Measurements from ENCODE around the gene DRGX. TPM values are rescaled to one million over a fixed set of nuclear protein-coding genes. Genes with fewer than 3 reads are reported as not detected.

Gene DRGX
- total RNA-seq, 5 donors from 2014 or later (not counting 1 experiment from before 2014, with no cell fraction given) = not detected

GRCh38 chr10:49409755-49410154 is 13.9 kb upstream of the DRGX start:
- ATAC-seq (replicated peaks in 1 of 4) = no peak
- no peaks in the 10 kb centered on the region for H3K9me3 Mint-ChIP-seq
- H3K27me3 ChIP-seq (replicated peaks in 1 of 2; ENCODE audit: control insufficient read depth in 2 of 2, extremely low read depth in 1 of 2, insufficient read depth in 2 of 2, low read length in 1 of 2) = peaks cover 0 to 67% of the 10 kb centered on the region in 2 experiments
- peaks cover 36 to 59% of the 10 kb centered on the region in 2 donors for H3K27me3 Mint-ChIP-seq
- no peaks in the 10 kb centered on the region for H3K4me1 ChIP-seq (ENCODE audit: control insufficient read depth in 1 of 2, extremely low read depth in 1 of 2, insufficient read depth in 2 of 2, low read length in 2 of 2)
- H3K27ac ChIP-seq (ENCODE audit: low read length) = no peak overlapping the region
- 50% methylated on average over 1 of the region's 4 CpGs for WGBS (ENCODE audit: insufficient coverage)
- DNase-seq = no peak
- peaks cover 0 to 3% (median 2%) of the 10 kb centered on the region in 3 donors for H3K4me1 Mint-ChIP-seq
- no peaks in the 10 kb centered on the region for H3K36me3 Mint-ChIP-seq
- no peaks in the 10 kb centered on the region for H3K9me3 ChIP-seq
- H3K4me3 ChIP-seq (ENCODE audit: control insufficient read depth in 1 of 2, extremely low read depth in 1 of 2, low read length in 1 of 2) = no peak overlapping the region
- ChIA-PET POLR2A (no interaction called here), CTCF (interaction anchor here (0.8 to 3.5 kb wide), 3 partner anchors 101 to 109 kb away, joined by 4 to 80 read pairs (median 46); no protein-coding TSS in a partner anchor)
- no peak overlapping the region for H3K27ac Mint-ChIP-seq
- H3K4me3 Mint-ChIP-seq = no peak overlapping the region
- H3K36me3 ChIP-seq (ENCODE audit: control insufficient read depth in 2 of 2, extremely low read depth in 1 of 2, insufficient read depth in 1 of 2, low read length in 1 of 2) = no peaks in the 10 kb centered on the region

DNA sequence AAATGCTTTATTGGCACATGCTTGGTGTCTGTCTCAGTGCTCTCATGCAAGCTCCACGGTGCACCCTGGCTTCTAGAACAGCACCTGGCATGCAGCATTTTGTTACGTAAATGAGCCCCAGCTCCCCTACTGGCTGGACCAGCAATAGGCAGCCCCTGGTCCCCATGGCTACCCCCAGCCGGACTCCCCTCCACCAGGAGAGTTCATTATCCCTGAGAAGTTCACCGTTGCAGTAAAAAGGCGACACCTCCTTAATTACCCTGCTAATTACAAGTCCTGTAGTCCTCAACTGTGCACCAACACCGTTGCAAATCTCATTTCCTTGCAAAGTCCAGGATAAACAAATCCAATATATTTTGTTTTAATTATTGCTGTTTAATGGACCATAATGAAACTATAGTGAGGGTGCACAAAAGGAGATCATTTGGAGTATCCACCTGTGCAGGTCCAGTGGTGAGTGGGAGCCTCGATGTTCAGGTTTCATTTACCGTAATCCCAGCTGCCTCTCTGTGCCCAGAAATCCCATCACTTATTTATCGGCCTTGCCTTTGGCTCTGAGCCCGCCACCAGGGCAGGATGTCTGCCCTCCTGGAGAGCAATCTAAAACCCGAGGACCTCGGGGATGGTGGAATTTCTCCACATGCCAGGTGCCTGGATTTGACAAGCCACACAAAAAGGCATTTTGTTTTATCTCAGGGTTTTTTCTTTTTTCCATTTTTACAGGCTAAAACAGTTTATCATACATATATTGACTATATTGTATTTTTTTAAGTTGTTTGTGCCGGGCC is 12.8 kb upstream of the DRGX start:
- ChIA-PET POLR2A (no interaction called here), CTCF (interaction anchor here (1.5 to 3.5 kb wide), 4 partner anchors 102 to 111 kb away, joined by 10 to 80 read pairs (median 36); no protein-coding TSS in a partner anchor)
- H3K36me3 Mint-ChIP-seq = no peaks in the 10 kb centered on the region
- Histone ChIP-seq H3K27ac (ENCODE audit: low read length) (no peak overlapping the region), H3K4me1 (ENCODE audit: control insufficient read depth in 1 of 2, extremely low read depth in 1 of 2, insufficient read depth in 2 of 2, low read length in 2 of 2) (no peaks in the 10 kb centered on the region), H3K36me3 (ENCODE audit: control insufficient read depth in 2 of 2, extremely low read depth in 1 of 2, insufficient read depth in 1 of 2, low read length in 1 of 2) (no peaks in the 10 kb centered on the region), H3K9me3 (no peaks in the 10 kb centered on the region), H3K27me3 (replicated peaks in 1 of 2; ENCODE audit: control insufficient read depth in 2 of 2, extremely low read depth in 1 of 2, insufficient read depth in 2 of 2, low read length in 1 of 2) (peaks cover 0 to 75% of the 10 kb centered on the region in 2 experiments), H3K4me3 (ENCODE audit: control insufficient read depth in 1 of 2, extremely low read depth in 1 of 2, low read length in 1 of 2) (no peak overlapping the region)
- H3K4me1 Mint-ChIP-seq = peaks cover 0 to 3% (median 2%) of the 10 kb centered on the region in 3 donors
- DNase-seq (no peak), ATAC-seq (replicated peaks in 1 of 4) (no peak)
- H3K9me3 Mint-ChIP-seq = no peaks in the 10 kb centered on the region
- no peak overlapping the region for H3K27ac Mint-ChIP-seq
- peaks cover 46 to 65% of the 10 kb centered on the region in 2 donors for H3K27me3 Mint-ChIP-seq
- H3K4me3 Mint-ChIP-seq = no peak overlapping the region
- WGBS (ENCODE audit: insufficient coverage) = 40% methylated on average over 3 of the region's 13 CpGs

- ChIA-PET CTCF (interaction anchor here (1.0 to 3.5 kb wide), 11 partner anchors 11 to 118 kb away, joined by 3 to 80 read pairs (median 5); no protein-coding TSS in a partner anchor), POLR2A (no interaction called here)
- H3K36me3 ChIP-seq (ENCODE audit: control insufficient read depth in 2 of 2, extremely low read depth in 1 of 2, insufficient read depth in 1 of 2, low read length in 1 of 2) = no peaks in the 10 kb centered on the region
Measured at GRCh38 chr10:49407552-49408137, 11.8 kb upstream of the DRGX start.

DNA sequence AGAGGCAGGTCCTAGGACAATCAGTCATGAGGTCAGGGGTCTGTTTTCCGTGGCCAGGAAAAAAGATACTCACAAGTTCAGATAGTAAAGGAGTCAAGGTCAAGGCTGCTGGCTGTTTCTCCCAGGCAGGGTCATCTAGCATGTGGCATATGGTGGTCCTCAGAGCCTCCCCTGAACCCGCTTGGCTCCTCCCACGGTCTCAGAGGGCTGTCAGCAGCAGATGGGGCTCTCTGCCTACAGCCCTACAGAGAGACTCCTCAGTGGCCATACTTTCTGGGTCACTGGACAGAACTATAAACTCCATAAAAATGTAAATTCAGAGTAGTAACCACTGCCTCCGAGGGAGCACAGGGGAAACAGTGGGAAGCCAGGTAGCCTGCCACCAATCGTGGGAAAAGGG is 11.3 kb upstream of the DRGX start:
- Histone ChIP-seq H3K4me1 (ENCODE audit: control insufficient read depth in 1 of 2, extremely low read depth in 1 of 2, insufficient read depth in 2 of 2, low read length in 2 of 2) (no peaks in the 10 kb centered on the region), H3K4me3 (ENCODE audit: control insufficient read depth in 1 of 2, extremely low read depth in 1 of 2, low read length in 1 of 2) (no peak overlapping the region), H3K9me3 (no peaks in the 10 kb centered on the region), H3K27me3 (replicated peaks in 1 of 2; ENCODE audit: control insufficient read depth in 2 of 2, extremely low read depth in 1 of 2, insufficient read depth in 2 of 2, low read length in 1 of 2) (peaks cover 0 to 72% of the 10 kb centered on the region in 2 experiments), H3K27ac (ENCODE audit: low read length) (no peak overlapping the region), H3K36me3 (ENCODE audit: control insufficient read depth in 2 of 2, extremely low read depth in 1 of 2, insufficient read depth in 1 of 2, low read length in 1 of 2) (no peaks in the 10 kb centered on the region)
- H3K4me1 Mint-ChIP-seq = peaks cover 0 to 3% (median 2%) of the 10 kb centered on the region in 3 donors
- ChIA-PET POLR2A (no interaction called here), CTCF (interaction anchor here (1.0 to 3.5 kb wide), 11 partner anchors 12 to 118 kb away, joined by 3 to 80 read pairs (median 5); no protein-coding TSS in a partner anchor)
- H3K27me3 Mint-ChIP-seq = peaks cover 61 to 66% of the 10 kb centered on the region in 2 donors
- H3K27ac Mint-ChIP-seq = no peak overlapping the region
- ATAC-seq (replicated peaks in 1 of 4) = no peak
- H3K9me3 Mint-ChIP-seq = no peaks in the 10 kb centered on the region
- no peaks in the 10 kb centered on the region for H3K36me3 Mint-ChIP-seq
- WGBS (ENCODE audit: insufficient coverage) = 67% methylated on average over 1 of the region's 5 CpGs
- no peak for DNase-seq
- H3K4me3 Mint-ChIP-seq = no peak overlapping the region

More at GRCh38 chr10:49407552-49408137, 11.8 kb upstream of the DRGX start:
- ATAC-seq (replicated peaks in 1 of 4) (peak; percentile 52 to 78 (median 64)), DNase-seq (peak; percentile 17 to 78 (median 60))
- Histone ChIP-seq H3K9me3 (no peaks in the 10 kb centered on the region), H3K4me3 (ENCODE audit: control insufficient read depth in 1 of 2, extremely low read depth in 1 of 2, low read length in 1 of 2) (no peak overlapping the region), H3K27me3 (replicated peaks in 1 of 2; ENCODE audit: control insufficient read depth in 2 of 2, extremely low read depth in 1 of 2, insufficient read depth in 2 of 2, low read length in 1 of 2) (peaks cover 0 to 75% of the 10 kb centered on the region in 2 experiments), H3K27ac (ENCODE audit: low read length) (no peak overlapping the region), H3K4me1 (ENCODE audit: control insufficient read depth in 1 of 2, extremely low read depth in 1 of 2, insufficient read depth in 2 of 2, low read length in 2 of 2) (no peaks in the 10 kb centered on the region)
- WGBS (ENCODE audit: insufficient coverage) = 0% methylated on average over 2 of the region's 2 CpGs
- Mint-ChIP-seq H3K9me3 (no peaks in the 10 kb centered on the region), H3K27me3 (peaks cover 56 to 69% of the 10 kb centered on the region in 2 donors), H3K27ac (no peak overlapping the region), H3K4me3 (no peak overlapping the region), H3K4me1 (peaks cover 0 to 3% (median 2%) of the 10 kb centered on the region in 3 donors), H3K36me3 (no peaks in the 10 kb centered on the region)

DNA sequence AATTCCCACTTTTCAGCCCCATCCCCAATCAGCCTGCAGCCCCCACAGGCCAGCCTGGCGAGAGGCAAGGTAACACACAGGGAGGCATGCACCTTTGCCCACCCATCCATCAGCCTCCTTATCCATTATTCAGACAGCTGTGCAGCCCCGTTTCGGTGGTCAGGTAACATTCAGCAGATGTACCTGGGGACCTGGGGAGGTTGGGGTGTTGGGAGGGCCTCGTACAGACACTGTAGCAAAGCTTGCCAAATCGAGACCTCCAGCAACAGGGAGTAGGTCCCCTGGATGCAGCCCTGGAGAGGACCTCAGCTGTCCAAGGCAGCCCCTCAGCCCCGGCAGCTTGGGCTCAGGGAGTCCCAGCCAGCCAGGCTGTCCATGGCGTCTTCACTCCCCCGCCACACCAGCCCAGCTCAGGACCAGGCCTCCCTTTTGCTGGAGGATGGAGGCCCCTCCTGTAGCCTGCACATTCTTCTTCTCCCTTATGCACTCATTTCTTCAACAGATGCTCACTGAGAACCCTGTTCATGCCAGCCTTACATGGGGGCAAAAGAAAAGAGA is 8.5 kb upstream of the DRGX start:
- peaks cover 65 to 71% of the 10 kb centered on the region in 2 donors for H3K27me3 Mint-ChIP-seq
- no peak overlapping the region for H3K27ac Mint-ChIP-seq
- no peak overlapping the region for H3K4me3 Mint-ChIP-seq
- H3K9me3 ChIP-seq = no peaks in the 10 kb centered on the region
- CTCF ChIA-PET = no interaction called here
- H3K36me3 ChIP-seq (ENCODE audit: control insufficient read depth in 2 of 2, extremely low read depth in 1 of 2, insufficient read depth in 1 of 2, low read length in 1 of 2) = no peaks in the 10 kb centered on the region
- WGBS (ENCODE audit: insufficient coverage) = 69% methylated on average over 6 of the region's 8 CpGs
- ATAC-seq (replicated peaks in 1 of 4) = no peak
- no peaks in the 10 kb centered on the region for H3K36me3 Mint-ChIP-seq
- H3K4me1 ChIP-seq (ENCODE audit: control insufficient read depth in 1 of 2, extremely low read depth in 1 of 2, insufficient read depth in 2 of 2, low read length in 2 of 2) = no peaks in the 10 kb centered on the region
- H3K4me3 ChIP-seq (ENCODE audit: control insufficient read depth in 1 of 2, extremely low read depth in 1 of 2, low read length in 1 of 2) = no peak overlapping the region
- peaks cover 0 to 3% (median 2%) of the 10 kb centered on the region in 3 donors for H3K4me1 Mint-ChIP-seq
- H3K27ac ChIP-seq (ENCODE audit: low read length) = no peak overlapping the region
- peaks cover 5 to 60% of the 10 kb centered on the region in 2 experiments for H3K27me3 ChIP-seq (replicated peaks in 1 of 2; ENCODE audit: control insufficient read depth in 2 of 2, extremely low read depth in 1 of 2, insufficient read depth in 2 of 2, low read length in 1 of 2)
- POLR2A ChIA-PET = no interaction called here
- no peaks in the 10 kb centered on the region for H3K9me3 Mint-ChIP-seq
- no peak for DNase-seq

GRCh38 chr10:49403363-49403762 is 7.5 kb upstream of the DRGX start:
- peaks cover 6 to 8% (median 7%) of the 10 kb centered on the region in 3 donors for H3K4me1 Mint-ChIP-seq
- H3K27me3 ChIP-seq (replicated peaks in 1 of 2; ENCODE audit: control insufficient read depth in 2 of 2, extremely low read depth in 1 of 2, insufficient read depth in 2 of 2, low read length in 1 of 2) = peaks cover 12 to 58% of the 10 kb centered on the region in 2 experiments
- H3K36me3 Mint-ChIP-seq = no peaks in the 10 kb centered on the region
- H3K9me3 ChIP-seq = no peaks in the 10 kb centered on the region
- WGBS (ENCODE audit: insufficient coverage) = 58% methylated on average over 3 of the region's 3 CpGs
- no peaks in the 10 kb centered on the region for H3K9me3 Mint-ChIP-seq
- no peak overlapping the region for H3K27ac ChIP-seq (ENCODE audit: low read length)
- no peak overlapping the region for H3K27ac Mint-ChIP-seq
- H3K4me1 ChIP-seq (ENCODE audit: control insufficient read depth in 1 of 2, extremely low read depth in 1 of 2, insufficient read depth in 2 of 2, low read length in 2 of 2) = peaks cover 0 to 2% of the 10 kb centered on the region in 2 experiments
- no peaks in the 10 kb centered on the region for H3K36me3 ChIP-seq (ENCODE audit: control insufficient read depth in 2 of 2, extremely low read depth in 1 of 2, insufficient read depth in 1 of 2, low read length in 1 of 2)
- CTCF ChIA-PET = interaction anchor here in 1 of 2 donors (1.1 kb wide), 1 partner anchor 110 kb away, joined by 4 read pairs; no protein-coding TSS in a partner anchor
- H3K4me3 Mint-ChIP-seq = no peak overlapping the region
- peaks cover 69 to 76% of the 10 kb centered on the region in 2 donors for H3K27me3 Mint-ChIP-seq
- POLR2A ChIA-PET = no interaction called here
- DNase-seq = no peak
- no peak overlapping the region for H3K4me3 ChIP-seq (ENCODE audit: control insufficient read depth in 1 of 2, extremely low read depth in 1 of 2, low read length in 1 of 2)
- ATAC-seq (replicated peaks in 1 of 4) = no peak

All from T-cell (primary cell).